Measurements from ENCODE around the gene CCSER2. TPM values are rescaled to one million over a fixed set of nuclear protein-coding genes. Genes with fewer than 3 reads are reported as not detected.

Gene CCSER2
- total RNA-seq, 4 donors from 2014 or later = 43.9 to 71.9 (median 51.4) TPM

DNA sequence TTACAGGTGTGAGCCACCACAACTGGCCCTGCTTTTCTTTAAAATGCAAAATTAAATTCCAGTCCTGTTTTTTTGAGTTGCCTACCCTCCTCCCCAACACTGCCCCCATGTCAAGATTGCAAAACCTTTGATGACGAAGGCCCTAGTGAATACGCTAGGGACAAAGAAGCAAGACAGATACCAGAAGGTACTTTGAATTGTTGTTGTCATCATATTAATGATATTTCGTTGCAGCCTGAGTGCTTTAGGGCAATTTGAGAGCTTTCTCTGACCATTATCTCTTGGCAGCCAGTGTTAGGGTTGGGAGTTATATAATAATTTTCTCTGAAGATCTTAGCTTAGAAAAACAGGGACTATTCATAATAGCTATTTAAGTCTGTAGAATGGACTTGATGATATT lies 7.1 kb downstream of the CCSER2 start:
- Histone ChIP-seq H3K36me3 (no peaks in the 10 kb centered on the region), H3K27ac (no peak overlapping the region), H3K4me3 (no peak overlapping the region), H3K27me3 (no peaks in the 10 kb centered on the region), H3K9me3 (no peaks in the 10 kb centered on the region), H3K4me1 (peaks cover 0 to 73% (median 9%) of the 10 kb centered on the region in 4 donors)
- TF ChIP-seq POLR2A (IDR thresholded peaks at IDR 0.05) = no peak
- no peak for DNase-seq (ENCODE audit: low spot score in 2 of 2)
- 63 to 74% methylated on average over 3 of the region's 3 CpGs for WGBS, 2 donors

DNA sequence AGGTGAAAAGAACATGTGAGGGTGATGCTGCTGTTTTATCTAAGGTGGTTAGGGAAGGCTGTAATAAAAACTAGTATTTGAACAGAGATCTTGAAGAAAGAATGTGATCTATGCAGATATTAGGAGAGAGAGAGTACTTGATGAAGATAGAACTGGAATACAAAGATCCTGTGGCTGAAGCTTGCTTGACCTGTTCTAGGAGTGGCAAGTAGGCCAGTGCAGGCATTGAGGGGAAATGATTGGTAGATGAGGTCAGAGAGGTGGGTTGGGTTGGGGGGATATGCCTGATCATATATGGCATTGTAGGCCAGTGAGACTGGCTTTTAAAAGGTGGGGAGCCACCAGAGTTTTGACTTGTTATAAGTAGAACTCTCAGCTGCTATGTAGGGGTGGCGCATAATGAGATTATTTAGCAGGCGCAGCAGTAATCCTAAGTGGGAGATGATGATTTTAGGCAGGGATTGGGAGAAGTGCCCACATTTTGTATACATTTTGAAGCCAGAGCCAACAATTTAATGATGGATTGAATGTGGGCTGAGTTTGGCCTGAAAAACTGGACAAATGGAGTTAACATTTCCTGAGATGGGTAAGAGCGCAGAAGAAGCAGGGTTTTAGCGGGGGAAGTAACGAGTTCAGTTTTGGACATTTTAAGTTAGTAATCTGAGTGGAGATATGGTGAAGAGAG lies 8.2 kb downstream of the CCSER2 start:
- Histone ChIP-seq H3K4me1 (peaks cover 0 to 63% (median 8%) of the 10 kb centered on the region in 4 donors), H3K27me3 (no peaks in the 10 kb centered on the region), H3K27ac (no peak overlapping the region), H3K9me3 (no peaks in the 10 kb centered on the region), H3K36me3 (no peaks in the 10 kb centered on the region), H3K4me3 (no peak overlapping the region)
- WGBS, 2 donors = 92 to 95% methylated on average over 5 of the region's 5 CpGs
- TF ChIP-seq POLR2A (IDR thresholded peaks at IDR 0.05) (no peak), EP300 (IDR thresholded peaks at IDR 0.05) (no peak)
- TF ChIP-seq, protein P1, sequence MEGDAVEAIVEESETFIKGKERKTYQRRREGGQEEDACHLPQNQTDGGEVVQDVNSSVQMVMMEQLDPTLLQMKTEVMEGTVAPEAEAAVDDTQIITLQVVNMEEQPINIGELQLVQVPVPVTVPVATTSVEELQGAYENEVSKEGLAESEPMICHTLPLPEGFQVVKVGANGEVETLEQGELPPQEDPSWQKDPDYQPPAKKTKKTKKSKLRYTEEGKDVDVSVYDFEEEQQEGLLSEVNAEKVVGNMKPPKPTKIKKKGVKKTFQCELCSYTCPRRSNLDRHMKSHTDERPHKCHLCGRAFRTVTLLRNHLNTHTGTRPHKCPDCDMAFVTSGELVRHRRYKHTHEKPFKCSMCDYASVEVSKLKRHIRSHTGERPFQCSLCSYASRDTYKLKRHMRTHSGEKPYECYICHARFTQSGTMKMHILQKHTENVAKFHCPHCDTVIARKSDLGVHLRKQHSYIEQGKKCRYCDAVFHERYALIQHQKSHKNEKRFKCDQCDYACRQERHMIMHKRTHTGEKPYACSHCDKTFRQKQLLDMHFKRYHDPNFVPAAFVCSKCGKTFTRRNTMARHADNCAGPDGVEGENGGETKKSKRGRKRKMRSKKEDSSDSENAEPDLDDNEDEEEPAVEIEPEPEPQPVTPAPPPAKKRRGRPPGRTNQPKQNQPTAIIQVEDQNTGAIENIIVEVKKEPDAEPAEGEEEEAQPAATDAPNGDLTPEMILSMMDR (IDR thresholded peaks at IDR 0.05) = no peak
- no peak for DNase-seq (ENCODE audit: low spot score in 2 of 2)

DNA sequence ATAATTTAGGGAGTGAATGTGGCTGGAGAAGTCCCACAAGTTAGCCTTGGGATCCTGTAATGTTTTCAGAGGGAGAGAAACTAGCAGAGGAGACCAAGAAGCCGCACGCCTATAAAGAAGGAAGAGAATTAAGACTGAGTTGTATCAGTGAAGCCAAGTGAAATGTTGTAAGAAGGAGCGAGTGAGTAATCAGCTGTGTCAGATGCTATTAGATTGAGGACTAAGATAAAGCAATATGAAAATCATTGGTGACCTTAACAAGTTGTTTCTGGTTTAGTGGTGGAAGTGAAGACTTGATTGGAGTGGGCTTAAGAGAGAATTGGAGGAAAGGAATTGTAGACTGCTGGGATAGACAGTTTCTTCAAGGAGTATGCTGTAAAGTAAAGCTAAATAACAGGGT lies 8.8 kb downstream of the CCSER2 start:
- H3K27ac ChIP-seq = no peak overlapping the region

DNA sequence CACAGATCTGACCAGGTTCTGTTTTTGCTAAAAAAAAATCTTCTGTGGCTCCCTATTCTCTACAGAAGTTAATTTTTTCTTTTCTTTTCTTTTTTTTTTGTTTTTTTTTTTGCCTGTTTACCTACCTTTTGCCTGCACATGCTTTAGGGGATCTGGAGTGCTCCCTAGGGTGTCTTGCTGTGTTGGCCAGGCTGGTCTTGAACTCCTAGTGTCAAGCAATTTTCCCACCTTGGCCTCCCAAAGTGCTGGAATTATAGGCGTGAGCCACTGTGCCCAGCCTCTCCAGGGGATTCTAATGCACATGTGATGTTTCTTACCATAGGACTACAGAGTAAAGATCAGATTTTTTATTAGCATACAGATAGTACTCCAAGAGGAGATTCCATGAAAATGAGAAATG lies 10.6 kb downstream of the CCSER2 start:
- DNase-seq (ENCODE audit: low spot score in 2 of 2) = no peak
- WGBS, 2 donors = 83 to 87% methylated on average over 1 of the region's 1 CpG
- Histone ChIP-seq H3K27ac (no peak overlapping the region), H3K9me3 (no peaks in the 10 kb centered on the region), H3K36me3 (no peaks in the 10 kb centered on the region), H3K4me3 (no peak overlapping the region), H3K27me3 (no peaks in the 10 kb centered on the region), H3K4me1 (peaks cover 0 to 66% (median 11%) of the 10 kb centered on the region in 4 donors)
- TF ChIP-seq POLR2A (IDR thresholded peaks at IDR 0.05) (no peak), EP300 (IDR thresholded peaks at IDR 0.05) (no peak)
- TF ChIP-seq, protein P1 (IDR thresholded peaks at IDR 0.05) = no peak

More for the DNA sequence above, 8.8 kb downstream of the CCSER2 start:
- no peak overlapping the region for H3K4me3 ChIP-seq
- no peaks in the 10 kb centered on the region for H3K27me3 ChIP-seq
- H3K36me3 ChIP-seq = no peaks in the 10 kb centered on the region
- peaks cover 0 to 61% (median 11%) of the 10 kb centered on the region in 4 donors for H3K4me1 ChIP-seq
- no peak for DNase-seq (ENCODE audit: low spot score in 2 of 2)
- 88 to 90% methylated on average over 3 of the region's 3 CpGs for WGBS, 2 donors
- TF ChIP-seq, protein P1 (IDR thresholded peaks at IDR 0.05) = no peak
- TF ChIP-seq EP300 (IDR thresholded peaks at IDR 0.05) (no peak), POLR2A (IDR thresholded peaks at IDR 0.05) (no peak)
- no peaks in the 10 kb centered on the region for H3K9me3 ChIP-seq

DNA sequence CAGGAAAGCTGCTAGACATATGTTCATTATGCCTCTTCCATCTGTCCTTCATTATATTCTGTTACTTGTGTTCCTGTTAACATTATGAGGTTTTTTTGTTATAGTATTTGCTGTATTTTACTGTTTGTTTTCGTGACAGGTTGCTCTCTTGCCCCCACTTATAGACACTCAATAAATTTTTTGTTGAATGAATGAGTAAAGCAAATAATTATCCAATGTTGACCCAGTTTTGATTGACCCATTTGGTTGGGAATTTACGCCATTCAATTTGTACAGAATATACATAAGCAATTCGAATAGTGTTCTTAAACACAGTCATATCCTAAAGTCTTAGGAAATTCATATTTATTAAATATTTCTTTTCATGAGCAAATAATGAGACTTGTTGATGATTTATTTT lies 11.8 kb downstream of the CCSER2 start:
- peaks cover 0 to 67% (median 19%) of the 10 kb centered on the region in 4 donors for H3K4me1 ChIP-seq
- 93 to 98% methylated on average over 3 of the region's 3 CpGs for WGBS, 2 donors
- no peak overlapping the region for H3K27ac ChIP-seq
- no peaks in the 10 kb centered on the region for H3K36me3 ChIP-seq
- no peaks in the 10 kb centered on the region for H3K27me3 ChIP-seq
- TF ChIP-seq POLR2A (IDR thresholded peaks at IDR 0.05) = no peak
- TF ChIP-seq, protein P1 (IDR thresholded peaks at IDR 0.05) = no peak
- TF ChIP-seq EP300 (IDR thresholded peaks at IDR 0.05) = no peak
- no peaks in the 10 kb centered on the region for H3K9me3 ChIP-seq
- no peak overlapping the region for H3K4me3 ChIP-seq
- no peak for DNase-seq (ENCODE audit: low spot score in 2 of 2)

Measured in tibial nerve (tissue), 4 donors.